HepG2 (cell line): ENCODE results near the gene PCNA. TPM values are rescaled to one million over a fixed set of nuclear protein-coding genes. Genes with fewer than 3 reads are reported as not detected.

ENCODE experiments used
- ARNT ChIP-seq: fragments of 450-650 bp; IDR thresholded peaks from 2 replicates; pipeline ENCODE4 v1.6.1; 2017
- GATA4 ChIP-seq: sonication (generic); IDR thresholded peaks from 2 replicates; pipeline ENCODE4 v1.6.1; 2016; ENCODE audit warnings: antibody characterized with exemption, low read depth, borderline replicate concordance
- MLX ChIP-seq: IDR thresholded peaks from 2 replicates; pipeline ENCODE4 v1.6.1; 2016
- THYN1 ChIP-seq: sonication (generic); formaldehyde crosslinking; IDR thresholded peaks from 2 replicates; pipeline ENCODE4 v1.8.1; 2023; ENCODE audit warnings: low read depth, mild to moderate bottlenecking, moderate library complexity, missing genetic modification reagents, borderline replicate concordance
- ZNF513 ChIP-seq: sonication (generic); formaldehyde crosslinking; conservative IDR thresholded peaks from 2 replicates; pipeline ENCODE4 v1.5.0; 2020; ENCODE audit warnings: missing genetic modification reagents
- ZSCAN25 ChIP-seq: sonication (generic); formaldehyde crosslinking; IDR thresholded peaks from 2 replicates; pipeline ENCODE4 v1.8.0; 2022; ENCODE audit warnings: mild to moderate bottlenecking, missing genetic modification reagents
- polyA plus RNA-seq, 8 experiments: library from polyadenylated mRNA; depleted of rRNA in 3 of 8; stranded (reverse) in 7 of 8; unstranded in 1 of 8; fragments of >200 nt; fragmentation: Illumina TruSeq in 4 of 8; extraction: Trizol in 4 of 8; gene quantifications; 2 replicates each; pipeline versions ENCODE4 v1.2.1 to v1.2.3, GENCODE V29; 2011 to 2016; ENCODE audit warnings: low read depth in 4 of 8, missing spikeins in 1 of 8, mixed read lengths in 1 of 8; ENCODE audit not compliant: insufficient read depth in 1 of 8
- total RNA-seq, 5 experiments: library from RNA; depleted of rRNA; stranded (reverse); fragments of >200 nt; fragmentation: Illumina TruSeq; extraction: Trizol; gene quantifications; 2 replicates each; pipeline ENCODE4 v1.2.3, GENCODE V29; 2016; ENCODE audit warnings: low read depth in 1 of 5
- TF ChIP-seq, protein P1 (sequence below): sonication (generic); formaldehyde crosslinking; IDR thresholded peaks from 2 replicates; pipeline ENCODE4 v1.4.0; 2020; ENCODE audit warnings: missing genetic modification reagents
- TF ChIP-seq, protein P2 (sequence below), 2 experiments: fragments of 450-650 bp in 1 of 2; sonication (generic) in 1 of 2; formaldehyde crosslinking; IDR thresholded peaks; 2 replicates each; pipeline versions ENCODE4 v1.5.0 to v1.8.0; 2020 to 2022; ENCODE audit warnings: mild to moderate bottlenecking in 1 of 2, missing genetic modification reagents in 1 of 2
- TF ChIP-seq, protein P3 (sequence below): IDR thresholded peaks from 2 replicates; pipeline ENCODE4 v1.6.1; 2012; ENCODE audit warnings: low read length, improper control_type of control experiment

The PCNA gene
- total and polyA plus RNA-seq, 2 of the 13 experiments (the other 11 are each of a cell fraction or from before 2014, with no cell fraction given), result 229 to 655 TPM

GRCh38 chr20:5119435-5120184 lies at the start of gene PCNA (continued):
- TF ChIP-seq, protein P1, sequence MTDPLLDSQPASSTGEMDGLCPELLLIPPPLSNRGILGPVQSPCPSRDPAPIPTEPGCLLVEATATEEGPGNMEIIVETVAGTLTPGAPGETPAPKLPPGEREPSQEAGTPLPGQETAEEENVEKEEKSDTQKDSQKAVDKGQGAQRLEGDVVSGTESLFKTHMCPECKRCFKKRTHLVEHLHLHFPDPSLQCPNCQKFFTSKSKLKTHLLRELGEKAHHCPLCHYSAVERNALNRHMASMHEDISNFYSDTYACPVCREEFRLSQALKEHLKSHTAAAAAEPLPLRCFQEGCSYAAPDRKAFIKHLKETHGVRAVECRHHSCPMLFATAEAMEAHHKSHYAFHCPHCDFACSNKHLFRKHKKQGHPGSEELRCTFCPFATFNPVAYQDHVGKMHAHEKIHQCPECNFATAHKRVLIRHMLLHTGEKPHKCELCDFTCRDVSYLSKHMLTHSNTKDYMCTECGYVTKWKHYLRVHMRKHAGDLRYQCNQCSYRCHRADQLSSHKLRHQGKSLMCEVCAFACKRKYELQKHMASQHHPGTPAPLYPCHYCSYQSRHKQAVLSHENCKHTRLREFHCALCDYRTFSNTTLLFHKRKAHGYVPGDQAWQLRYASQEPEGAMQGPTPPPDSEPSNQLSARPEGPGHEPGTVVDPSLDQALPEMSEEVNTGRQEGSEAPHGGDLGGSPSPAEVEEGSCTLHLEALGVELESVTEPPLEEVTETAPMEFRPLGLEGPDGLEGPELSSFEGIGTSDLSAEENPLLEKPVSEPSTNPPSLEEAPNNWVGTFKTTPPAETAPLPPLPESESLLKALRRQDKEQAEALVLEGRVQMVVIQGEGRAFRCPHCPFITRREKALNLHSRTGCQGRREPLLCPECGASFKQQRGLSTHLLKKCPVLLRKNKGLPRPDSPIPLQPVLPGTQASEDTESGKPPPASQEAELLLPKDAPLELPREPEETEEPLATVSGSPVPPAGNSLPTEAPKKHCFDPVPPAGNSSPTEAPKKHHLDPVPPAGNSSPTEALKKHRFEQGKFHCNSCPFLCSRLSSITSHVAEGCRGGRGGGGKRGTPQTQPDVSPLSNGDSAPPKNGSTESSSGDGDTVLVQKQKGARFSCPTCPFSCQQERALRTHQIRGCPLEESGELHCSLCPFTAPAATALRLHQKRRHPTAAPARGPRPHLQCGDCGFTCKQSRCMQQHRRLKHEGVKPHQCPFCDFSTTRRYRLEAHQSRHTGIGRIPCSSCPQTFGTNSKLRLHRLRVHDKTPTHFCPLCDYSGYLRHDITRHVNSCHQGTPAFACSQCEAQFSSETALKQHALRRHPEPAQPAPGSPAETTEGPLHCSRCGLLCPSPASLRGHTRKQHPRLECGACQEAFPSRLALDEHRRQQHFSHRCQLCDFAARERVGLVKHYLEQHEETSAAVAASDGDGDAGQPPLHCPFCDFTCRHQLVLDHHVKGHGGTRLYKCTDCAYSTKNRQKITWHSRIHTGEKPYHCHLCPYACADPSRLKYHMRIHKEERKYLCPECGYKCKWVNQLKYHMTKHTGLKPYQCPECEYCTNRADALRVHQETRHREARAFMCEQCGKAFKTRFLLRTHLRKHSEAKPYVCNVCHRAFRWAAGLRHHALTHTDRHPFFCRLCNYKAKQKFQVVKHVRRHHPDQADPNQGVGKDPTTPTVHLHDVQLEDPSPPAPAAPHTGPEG (CRISPR knock-in tag), result peak; percentile 97
- TF ChIP-seq GATA4, result peak; percentile 73; the same call in 1 of the 2 replicates
- TF ChIP-seq ZNF513, result no peak; the same call in 1 of the 2 replicates
- TF ChIP-seq ZSCAN25 (CRISPR knock-in tag), result peak; percentile 71
- TF ChIP-seq MLX (CRISPR knock-in tag), result peak; percentile 58
- TF ChIP-seq, protein P2, sequence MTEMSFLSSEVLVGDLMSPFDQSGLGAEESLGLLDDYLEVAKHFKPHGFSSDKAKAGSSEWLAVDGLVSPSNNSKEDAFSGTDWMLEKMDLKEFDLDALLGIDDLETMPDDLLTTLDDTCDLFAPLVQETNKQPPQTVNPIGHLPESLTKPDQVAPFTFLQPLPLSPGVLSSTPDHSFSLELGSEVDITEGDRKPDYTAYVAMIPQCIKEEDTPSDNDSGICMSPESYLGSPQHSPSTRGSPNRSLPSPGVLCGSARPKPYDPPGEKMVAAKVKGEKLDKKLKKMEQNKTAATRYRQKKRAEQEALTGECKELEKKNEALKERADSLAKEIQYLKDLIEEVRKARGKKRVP (CRISPR knock-in tag; IDR thresholded peaks at IDR 0.05), result peak in 1 of 2 experiments; percentile 88; a peak in 2 of 4 replicates
- peak; percentile 99; the same call in 1 of the 2 replicates for TF ChIP-seq THYN1 (CRISPR knock-in tag)
- TF ChIP-seq, protein P3, sequence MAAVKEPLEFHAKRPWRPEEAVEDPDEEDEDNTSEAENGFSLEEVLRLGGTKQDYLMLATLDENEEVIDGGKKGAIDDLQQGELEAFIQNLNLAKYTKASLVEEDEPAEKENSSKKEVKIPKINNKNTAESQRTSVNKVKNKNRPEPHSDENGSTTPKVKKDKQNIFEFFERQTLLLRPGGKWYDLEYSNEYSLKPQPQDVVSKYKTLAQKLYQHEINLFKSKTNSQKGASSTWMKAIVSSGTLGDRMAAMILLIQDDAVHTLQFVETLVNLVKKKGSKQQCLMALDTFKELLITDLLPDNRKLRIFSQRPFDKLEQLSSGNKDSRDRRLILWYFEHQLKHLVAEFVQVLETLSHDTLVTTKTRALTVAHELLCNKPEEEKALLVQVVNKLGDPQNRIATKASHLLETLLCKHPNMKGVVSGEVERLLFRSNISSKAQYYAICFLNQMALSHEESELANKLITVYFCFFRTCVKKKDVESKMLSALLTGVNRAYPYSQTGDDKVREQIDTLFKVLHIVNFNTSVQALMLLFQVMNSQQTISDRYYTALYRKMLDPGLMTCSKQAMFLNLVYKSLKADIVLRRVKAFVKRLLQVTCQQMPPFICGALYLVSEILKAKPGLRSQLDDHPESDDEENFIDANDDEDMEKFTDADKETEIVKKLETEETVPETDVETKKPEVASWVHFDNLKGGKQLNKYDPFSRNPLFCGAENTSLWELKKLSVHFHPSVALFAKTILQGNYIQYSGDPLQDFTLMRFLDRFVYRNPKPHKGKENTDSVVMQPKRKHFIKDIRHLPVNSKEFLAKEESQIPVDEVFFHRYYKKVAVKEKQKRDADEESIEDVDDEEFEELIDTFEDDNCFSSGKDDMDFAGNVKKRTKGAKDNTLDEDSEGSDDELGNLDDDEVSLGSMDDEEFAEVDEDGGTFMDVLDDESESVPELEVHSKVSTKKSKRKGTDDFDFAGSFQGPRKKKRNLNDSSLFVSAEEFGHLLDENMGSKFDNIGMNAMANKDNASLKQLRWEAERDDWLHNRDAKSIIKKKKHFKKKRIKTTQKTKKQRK, result no peak
- no peak for TF ChIP-seq ARNT
